HFF-Myc (cell line): ENCODE results near the gene CPT1A.

Experiments
- DNase-seq: peaks from one replicate; pipeline ENCODE4 v3.0.0-alpha.2; 2011; ENCODE audit warnings: low read depth; ENCODE audit errors: extremely low read depth
- H3K4me3 ChIP-seq: replicated peaks from 2 replicates; pipeline ENCODE4 v1.5.1; 2011; ENCODE audit warnings: low read depth, mild to moderate bottlenecking, control low read depth, low read length
- TF ChIP-seq, protein P1 (sequence below): IDR thresholded peaks from 2 replicates; pipeline ENCODE4 v1.5.1; 2012; ENCODE audit warnings: mild to moderate bottlenecking, low read depth, low read length, control low read depth; ENCODE audit errors: missing control alignments

CPT1A gene

GRCh38 chr11:68741463-68741862, 100.3 kb downstream of the CPT1A start:
- DNase-seq = no peak
- TF ChIP-seq, protein P1, sequence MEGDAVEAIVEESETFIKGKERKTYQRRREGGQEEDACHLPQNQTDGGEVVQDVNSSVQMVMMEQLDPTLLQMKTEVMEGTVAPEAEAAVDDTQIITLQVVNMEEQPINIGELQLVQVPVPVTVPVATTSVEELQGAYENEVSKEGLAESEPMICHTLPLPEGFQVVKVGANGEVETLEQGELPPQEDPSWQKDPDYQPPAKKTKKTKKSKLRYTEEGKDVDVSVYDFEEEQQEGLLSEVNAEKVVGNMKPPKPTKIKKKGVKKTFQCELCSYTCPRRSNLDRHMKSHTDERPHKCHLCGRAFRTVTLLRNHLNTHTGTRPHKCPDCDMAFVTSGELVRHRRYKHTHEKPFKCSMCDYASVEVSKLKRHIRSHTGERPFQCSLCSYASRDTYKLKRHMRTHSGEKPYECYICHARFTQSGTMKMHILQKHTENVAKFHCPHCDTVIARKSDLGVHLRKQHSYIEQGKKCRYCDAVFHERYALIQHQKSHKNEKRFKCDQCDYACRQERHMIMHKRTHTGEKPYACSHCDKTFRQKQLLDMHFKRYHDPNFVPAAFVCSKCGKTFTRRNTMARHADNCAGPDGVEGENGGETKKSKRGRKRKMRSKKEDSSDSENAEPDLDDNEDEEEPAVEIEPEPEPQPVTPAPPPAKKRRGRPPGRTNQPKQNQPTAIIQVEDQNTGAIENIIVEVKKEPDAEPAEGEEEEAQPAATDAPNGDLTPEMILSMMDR = no peak
- no peak overlapping the region for H3K4me3 ChIP-seq

- TF ChIP-seq, protein P1 = no peak
- H3K4me3 ChIP-seq = no peak overlapping the region
- DNase-seq = no peak
Observed at GRCh38 chr11:68735646-68736045, 106.1 kb downstream of the CPT1A start.

DNA sequence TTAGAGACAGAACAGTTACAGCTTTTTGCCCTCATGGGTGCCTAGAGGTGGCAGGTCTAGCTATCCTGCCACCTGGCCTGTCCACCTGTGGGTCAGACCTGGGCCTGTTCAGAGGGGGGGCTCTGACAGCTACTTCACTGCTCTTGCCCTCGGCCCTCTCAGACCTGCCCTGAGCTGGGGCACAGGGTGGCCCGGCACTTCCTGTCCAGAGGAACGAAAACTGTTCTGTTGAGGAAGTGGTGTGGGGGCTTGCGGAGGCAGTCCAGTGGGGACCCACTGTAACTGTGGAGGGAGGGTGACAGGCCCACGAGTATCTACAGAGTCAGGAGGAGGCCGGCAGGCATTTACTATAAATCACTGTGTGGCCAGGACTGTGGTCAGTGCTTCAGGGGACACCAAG, 106.6 kb downstream of the CPT1A start:
- no peak for DNase-seq
- TF ChIP-seq, protein P1 = no peak
- H3K4me3 ChIP-seq = no peak overlapping the region

DNA sequence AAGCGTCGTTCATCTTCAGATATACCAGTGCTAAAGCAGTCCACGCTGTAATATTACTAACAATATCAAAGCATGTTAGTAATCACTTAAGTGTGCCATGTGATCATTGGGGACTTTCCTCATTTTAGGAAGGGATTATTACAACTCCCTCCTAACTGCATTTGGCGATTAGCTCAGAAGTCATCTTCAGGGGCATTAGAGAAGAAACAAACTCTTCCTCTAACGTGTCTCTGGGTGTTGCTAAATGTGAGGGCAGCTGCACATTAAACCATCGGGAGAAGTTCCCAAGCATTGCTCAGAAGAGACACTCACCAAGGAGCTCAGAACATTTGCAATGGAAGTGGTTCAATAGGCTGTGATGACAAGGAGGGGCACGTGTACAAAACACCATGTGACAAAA, 107.6 kb downstream of the CPT1A start:
- TF ChIP-seq, protein P1 = no peak
- H3K4me3 ChIP-seq = no peak overlapping the region
- DNase-seq = no peak

DNA sequence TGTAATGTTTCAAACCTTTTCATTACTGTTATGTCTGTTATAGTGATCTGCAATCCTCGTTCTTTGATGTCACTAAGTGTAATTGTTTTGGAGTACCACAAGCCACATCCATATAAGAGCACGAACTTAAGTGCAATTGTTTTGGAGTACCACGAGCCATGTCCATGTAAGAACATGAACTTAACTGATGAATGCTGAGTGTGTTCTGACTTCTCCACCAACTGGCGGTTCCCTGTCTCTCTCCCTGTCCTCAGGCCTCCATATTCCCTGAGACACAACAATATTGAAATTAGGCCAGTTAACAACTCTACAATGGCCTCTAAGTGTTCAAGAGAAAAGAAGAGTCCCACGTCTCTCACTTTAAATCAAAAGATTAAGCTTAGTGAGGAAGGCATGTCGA, 113.9 kb downstream of the CPT1A start:
- H3K4me3 ChIP-seq = no peak overlapping the region
- no peak for DNase-seq
- TF ChIP-seq, protein P1 = no peak

DNA sequence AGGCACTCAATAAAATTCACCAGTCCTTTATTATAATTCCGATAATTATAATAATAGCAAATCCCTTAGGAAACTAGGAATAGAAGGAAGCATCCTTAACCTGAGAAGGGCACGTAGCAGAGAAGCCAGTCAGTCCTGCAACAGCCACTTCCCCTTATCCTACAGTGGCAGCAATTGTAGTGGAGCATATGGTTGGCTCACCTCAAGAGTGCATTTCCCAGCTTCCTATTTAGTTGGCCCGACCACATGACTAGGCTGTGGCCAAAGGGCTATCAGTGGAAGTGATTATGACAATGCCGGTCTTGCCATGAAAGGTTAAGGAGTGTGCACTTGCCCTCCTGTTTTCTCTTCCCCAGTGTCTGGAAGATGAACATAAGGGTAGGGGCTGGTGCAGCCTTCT, 117.4 kb downstream of the CPT1A start:
- DNase-seq = no peak
- TF ChIP-seq, protein P1 = no peak
- H3K4me3 ChIP-seq = no peak overlapping the region

GRCh38 chr11:68722143-68722542, 119.6 kb downstream of the CPT1A start:
- TF ChIP-seq, protein P1 = no peak
- DNase-seq = no peak
- H3K4me3 ChIP-seq = no peak overlapping the region
